ENCODE measurements around the gene CSMD2. TPM values are rescaled to one million over a fixed set of nuclear protein-coding genes. Genes with fewer than 3 reads are reported as not detected.

CSMD2 gene
- total RNA-seq, 1 donor from 2014 or later, result 2.1 TPM

- Mint-ChIP-seq H3K27ac (ENCODE audit: unreplicated experiment) (no peak overlapping the region), H3K4me1 (ENCODE audit: unreplicated experiment) (no peaks in the 10 kb centered on the region), H3K9me3 (ENCODE audit: unreplicated experiment) (no peaks in the 10 kb centered on the region), H3K36me3 (ENCODE audit: low read depth, unreplicated experiment) (peaks cover 25% of the 10 kb centered on the region), H3K4me3 (ENCODE audit: unreplicated experiment) (no peak overlapping the region), H3K27me3 (ENCODE audit: unreplicated experiment) (peaks cover 3% of the 10 kb centered on the region)
- peak; percentile 36 for DNase-seq (ENCODE audit: low spot score)
- TF ChIP-seq CTCF (IDR thresholded peaks at IDR 0.05; ENCODE audit: unreplicated experiment), result peak; percentile 50
Measured at GRCh38 chr1:33500547-33500946, 664.5 kb downstream of the CSMD2 start.

- peaks cover 54% of the 10 kb centered on the region for H3K36me3 Mint-ChIP-seq (ENCODE audit: low read depth, unreplicated experiment)
- peaks cover 22% of the 10 kb centered on the region for H3K9me3 Mint-ChIP-seq (ENCODE audit: unreplicated experiment)
Measured at GRCh38 chr1:33497410-33497809, 667.6 kb downstream of the CSMD2 start.

GRCh38 chr1:33494929-33495328 is 670.1 kb downstream of the CSMD2 start:
- H3K27me3 Mint-ChIP-seq (ENCODE audit: unreplicated experiment), result peaks cover 3% of the 10 kb centered on the region
- no peaks in the 10 kb centered on the region for H3K4me1 Mint-ChIP-seq (ENCODE audit: unreplicated experiment)
- TF ChIP-seq CTCF (IDR thresholded peaks at IDR 0.05; ENCODE audit: unreplicated experiment), result no peak
- peaks cover 79% of the 10 kb centered on the region for H3K36me3 Mint-ChIP-seq (ENCODE audit: low read depth, unreplicated experiment)
- H3K9me3 Mint-ChIP-seq (ENCODE audit: unreplicated experiment), result peaks cover 22% of the 10 kb centered on the region
- no peak for DNase-seq (ENCODE audit: low spot score)
- H3K4me3 Mint-ChIP-seq (ENCODE audit: unreplicated experiment), result peak overlapping the region; percentile 83
- H3K27ac Mint-ChIP-seq (ENCODE audit: unreplicated experiment), result no peak overlapping the region

More at GRCh38 chr1:33497410-33497809, 667.6 kb downstream of the CSMD2 start:
- TF ChIP-seq CTCF (IDR thresholded peaks at IDR 0.05; ENCODE audit: unreplicated experiment), result no peak
- Mint-ChIP-seq H3K4me1 (ENCODE audit: unreplicated experiment) (no peaks in the 10 kb centered on the region), H3K27ac (ENCODE audit: unreplicated experiment) (no peak overlapping the region), H3K27me3 (ENCODE audit: unreplicated experiment) (peaks cover 3% of the 10 kb centered on the region), H3K4me3 (ENCODE audit: unreplicated experiment) (peak overlapping the region; percentile 31)
- no peak for DNase-seq (ENCODE audit: low spot score)

- no peak for DNase-seq (ENCODE audit: low spot score)
- no peak for TF ChIP-seq CTCF (IDR thresholded peaks at IDR 0.05; ENCODE audit: unreplicated experiment)
- Mint-ChIP-seq H3K4me1 (ENCODE audit: unreplicated experiment) (no peaks in the 10 kb centered on the region), H3K36me3 (ENCODE audit: low read depth, unreplicated experiment) (peaks cover 69% of the 10 kb centered on the region), H3K4me3 (ENCODE audit: unreplicated experiment) (no peak overlapping the region), H3K27ac (ENCODE audit: unreplicated experiment) (no peak overlapping the region), H3K9me3 (ENCODE audit: unreplicated experiment) (peaks cover 7% of the 10 kb centered on the region), H3K27me3 (ENCODE audit: unreplicated experiment) (no peaks in the 10 kb centered on the region)
Measured at GRCh38 chr1:33488624-33489023, 676.4 kb downstream of the CSMD2 start.

GRCh38 chr1:33482412-33482811 is 682.6 kb downstream of the CSMD2 start:
- Mint-ChIP-seq H3K36me3 (ENCODE audit: low read depth, unreplicated experiment) (peaks cover 29% of the 10 kb centered on the region), H3K27ac (ENCODE audit: unreplicated experiment) (no peak overlapping the region), H3K4me1 (ENCODE audit: unreplicated experiment) (no peaks in the 10 kb centered on the region), H3K4me3 (ENCODE audit: unreplicated experiment) (no peak overlapping the region), H3K9me3 (ENCODE audit: unreplicated experiment) (no peaks in the 10 kb centered on the region), H3K27me3 (ENCODE audit: unreplicated experiment) (peaks cover 1% of the 10 kb centered on the region)
- TF ChIP-seq CTCF (IDR thresholded peaks at IDR 0.05; ENCODE audit: unreplicated experiment), result no peak
- no peak for DNase-seq (ENCODE audit: low spot score)

All from endothelial cell (in vitro differentiated cells).